B cell (primary cell): ENCODE data around the gene SRRD. TPM values are rescaled to one million over a fixed set of nuclear protein-coding genes. Genes with fewer than 3 reads are reported as not detected.

ENCODE experiments used
- ATAC-seq: fragments of 200-7000 bp; cut with Tn5 transposase; one replicate; pipeline ENCODE4 v1.10.0; 2021; ENCODE audit warnings: low read depth, mild to moderate bottlenecking, moderate number of reproducible peaks, moderate library complexity
- CTCF ChIA-PET: fragments of 350-600 bp; sonication (Branson Sonifier 250); formaldehyde crosslinking; loops from one replicate; lab custom pipeline; 2021; ENCODE audit warnings: antibody characterized with exemption, inconsistent platforms; lab: Charles Lee
- POLR2A ChIA-PET: fragments of 350-600 bp; sonication (Branson Sonifier 250); formaldehyde crosslinking; loops from one replicate; lab custom pipeline; 2021; ENCODE audit warnings: antibody characterized with exemption; lab: Charles Lee
- DNase-seq: peaks from one replicate; pipeline ENCODE4 v3.0.0; 2013
- H2AFZ ChIP-seq: 2 replicates; pipeline ENCODE4 v1.6.1; 2012; ENCODE audit warnings: mild to moderate bottlenecking, low read depth, low read length; ENCODE audit not compliant: insufficient read depth, poor library complexity, severe bottlenecking
- H3K27ac ChIP-seq, 2 donors: 1 replicate in 1 of 2; 2 replicates in 1 of 2; pipeline ENCODE4 v1.5.1; 2012 to 2013; ENCODE audit warnings: low read length in 2 of 2, mild to moderate bottlenecking in 2 of 2, moderate library complexity in 1 of 2
- H3K27me3 ChIP-seq, 4 experiments: fragments of 200-600 bp in 1 of 4; sonication (generic) in 1 of 4; replicated peaks in 1 of 4; 1 replicate in 2 of 4; 2 replicates in 2 of 4; pipeline versions ENCODE4 v1.6.1 to v1.7.0; 2013 to 2016; ENCODE audit warnings: low read length in 3 of 4, mild to moderate bottlenecking in 2 of 4, mixed read lengths in 1 of 4, moderate library complexity in 1 of 4; ENCODE audit not compliant: insufficient read depth in 4 of 4, control insufficient read depth in 3 of 4; ENCODE audit errors: control extremely low read depth in 1 of 4
- H3K36me3 ChIP-seq, 2 experiments: replicated peaks in 1 of 2; 1 replicate in 1 of 2; 2 replicates in 1 of 2; pipeline versions ENCODE4 v1.6.1 to v1.7.1; 2013; ENCODE audit warnings: low read length in 1 of 2; ENCODE audit not compliant: insufficient read depth in 2 of 2, control insufficient read depth in 1 of 2; ENCODE audit errors: control extremely low read depth in 1 of 2, extremely low read depth in 1 of 2
- H3K4me1 ChIP-seq, 2 donors: fragments of 200-600 bp in 1 of 2; sonication (generic) in 1 of 2; 1 replicate in 1 of 2; 2 replicates in 1 of 2; pipeline versions ENCODE4 v1.5.1 to v1.6.1; 2013 to 2017; ENCODE audit warnings: low read length in 2 of 2; ENCODE audit not compliant: control insufficient read depth in 2 of 2, insufficient read depth in 2 of 2
- H3K4me2 ChIP-seq: replicated peaks from 2 replicates; pipeline ENCODE3; 2012; ENCODE audit warnings: mild to moderate bottlenecking, low read depth, low read length; ENCODE audit not compliant: poor library complexity, severe bottlenecking
- H3K4me3 ChIP-seq, 5 experiments: fragments of 200-600 bp in 1 of 5; sonication (generic) in 1 of 5; 1 replicate in 3 of 5; 2 replicates in 2 of 5; pipeline versions ENCODE4 v1.5.1 to v1.7.0; 2011 to 2016; ENCODE audit warnings: low read length in 4 of 5, mild to moderate bottlenecking in 4 of 5, low read depth in 2 of 5, control low read depth in 1 of 5, moderate library complexity in 1 of 5; ENCODE audit not compliant: insufficient read depth in 1 of 5; ENCODE audit errors: control extremely low read depth in 1 of 5, extremely low read depth in 1 of 5
- H3K79me2 ChIP-seq: fragments of 200-600 bp; sonication (generic); one replicate; pipeline ENCODE4 v1.6.0; 2016; ENCODE audit warnings: low read length; ENCODE audit not compliant: control insufficient read depth, insufficient read depth
- H3K9ac ChIP-seq: fragments of 200-600 bp; sonication (generic); 2 replicates; pipeline ENCODE4 v1.6.1; 2017; ENCODE audit warnings: mild to moderate bottlenecking, low read length, moderate library complexity
- H3K9me3 ChIP-seq, 3 donors: one replicate each; pipeline versions ENCODE4 v1.6.1 to v1.7.1; 2013; ENCODE audit warnings: low read length in 2 of 3; ENCODE audit not compliant: control insufficient read depth in 2 of 3, insufficient read depth in 1 of 3; ENCODE audit errors: control extremely low read depth in 1 of 3
- H4K20me1 ChIP-seq: 2 replicates; pipeline ENCODE4 v1.6.0; 2012; ENCODE audit warnings: mild to moderate bottlenecking, low read length; ENCODE audit not compliant: insufficient read depth, control insufficient read depth, poor library complexity, severe bottlenecking
- H3K27ac Mint-ChIP-seq: one replicate; pipeline ENCODE4 v1.8.0; 2021; ENCODE audit warnings: mixed read lengths
- H3K27me3 Mint-ChIP-seq: one replicate; pipeline ENCODE4 v1.8.0; 2021; ENCODE audit warnings: mixed read lengths
- H3K4me1 Mint-ChIP-seq: one replicate; pipeline ENCODE4 v1.8.0; 2021; ENCODE audit warnings: mixed read lengths
- H3K4me3 Mint-ChIP-seq: one replicate; pipeline ENCODE4 v1.8.0; 2021; ENCODE audit warnings: mixed read lengths
- H3K9me3 Mint-ChIP-seq: one replicate; pipeline ENCODE4 v1.8.0; 2022; ENCODE audit warnings: mixed read lengths; ENCODE audit not compliant: insufficient read depth
- EZH2 ChIP-seq: IDR thresholded peaks from 2 replicates; pipeline ENCODE4 v1.6.1; 2012; ENCODE audit warnings: borderline replicate concordance, low read depth, mild to moderate bottlenecking, moderate library complexity, low read length; ENCODE audit not compliant: insufficient read depth, poor library complexity, severe bottlenecking
- WGBS: methylation state at CpG from one replicate; pipeline ENCODE4 v1.1.5; 2013; ENCODE audit warnings: missing lambda C conversion rate; ENCODE audit not compliant: insufficient coverage; 5-methylcytosine and 5-hydroxymethylcytosine counted together
- intact Hi-C: fragments of 100-400 bp; cut with micrococcal nuclease; formaldehyde crosslinking; loops from one replicate; pipeline ENCODE4 v1.10.0; 2022
- polyA plus RNA-seq: library from polyadenylated mRNA; depleted of rRNA; stranded (reverse); fragments of >200 nt; gene quantifications from 2 replicates; pipeline ENCODE4 v1.2.3, GENCODE V29; 2012
- total RNA-seq, 2 donors: library from RNA; stranded (reverse); fragments of 120-200 nt in 1 of 2; gene quantifications; 1 replicate in 1 of 2; 2 replicates in 1 of 2; pipeline versions ENCODE4 v1.2.3 to v1.2.4, GENCODE V29; 2013 to 2022
- TF ChIP-seq, protein P1 (sequence below): fragments of 200-600 bp; IDR thresholded peaks from one replicate; pipeline ENCODE4 v1.8.0; 2022; ENCODE audit warnings: antibody characterized with exemption, mild to moderate bottlenecking

The SRRD gene
- total and polyA plus RNA-seq, 2 donors (not counting 1 experiment from before 2014, with no cell fraction given), result 7.8 to 19.2 TPM

GRCh38 chr22:26536762-26537134 is 53.1 kb downstream of the SRRD start:
- Histone ChIP-seq H4K20me1 (no peaks in the 10 kb centered on the region), H3K4me1 (peaks cover 32 to 44% of the 10 kb centered on the region in 2 donors), H3K9me3 (peaks cover 0 to 3% (median 0%) of the 10 kb centered on the region in 3 donors), H3K4me3 (no peak overlapping the region), H3K36me3 (peaks cover 0 to 22% of the 10 kb centered on the region in 2 experiments), H2AFZ (no peak overlapping the region), H3K9ac (no peak overlapping the region), H3K27ac (peak overlapping the region; percentile 81 to 90), H3K27me3 (no peaks in the 10 kb centered on the region), H3K4me2 (no peak overlapping the region), H3K79me2 (peaks cover 5% of the 10 kb centered on the region)
- H3K9me3 Mint-ChIP-seq, result no peaks in the 10 kb centered on the region
- H3K27me3 Mint-ChIP-seq, result no peaks in the 10 kb centered on the region
- intact Hi-C loops, result loop anchor here (5.0 kb wide), 2 partner anchors 41 to 56 kb away; partner anchors contain the start of gene TPST2
- no peak for DNase-seq
- peak overlapping the region; percentile 94 for H3K27ac Mint-ChIP-seq
- peaks cover 44% of the 10 kb centered on the region for H3K4me1 Mint-ChIP-seq
- CTCF ChIA-PET, result interaction anchor here (3.3 kb wide), 1 partner anchor 34 kb away, joined by 13 read pairs; no protein-coding TSS in a partner anchor
- POLR2A ChIA-PET, result no interaction called here
- no CpG with 5 or more reads among the region's 3 CpGs for WGBS
- TF ChIP-seq EZH2, result no peak
- TF ChIP-seq, protein P1, sequence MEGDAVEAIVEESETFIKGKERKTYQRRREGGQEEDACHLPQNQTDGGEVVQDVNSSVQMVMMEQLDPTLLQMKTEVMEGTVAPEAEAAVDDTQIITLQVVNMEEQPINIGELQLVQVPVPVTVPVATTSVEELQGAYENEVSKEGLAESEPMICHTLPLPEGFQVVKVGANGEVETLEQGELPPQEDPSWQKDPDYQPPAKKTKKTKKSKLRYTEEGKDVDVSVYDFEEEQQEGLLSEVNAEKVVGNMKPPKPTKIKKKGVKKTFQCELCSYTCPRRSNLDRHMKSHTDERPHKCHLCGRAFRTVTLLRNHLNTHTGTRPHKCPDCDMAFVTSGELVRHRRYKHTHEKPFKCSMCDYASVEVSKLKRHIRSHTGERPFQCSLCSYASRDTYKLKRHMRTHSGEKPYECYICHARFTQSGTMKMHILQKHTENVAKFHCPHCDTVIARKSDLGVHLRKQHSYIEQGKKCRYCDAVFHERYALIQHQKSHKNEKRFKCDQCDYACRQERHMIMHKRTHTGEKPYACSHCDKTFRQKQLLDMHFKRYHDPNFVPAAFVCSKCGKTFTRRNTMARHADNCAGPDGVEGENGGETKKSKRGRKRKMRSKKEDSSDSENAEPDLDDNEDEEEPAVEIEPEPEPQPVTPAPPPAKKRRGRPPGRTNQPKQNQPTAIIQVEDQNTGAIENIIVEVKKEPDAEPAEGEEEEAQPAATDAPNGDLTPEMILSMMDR, result no peak
- no peak overlapping the region for H3K4me3 Mint-ChIP-seq
- no peak for ATAC-seq

DNA sequence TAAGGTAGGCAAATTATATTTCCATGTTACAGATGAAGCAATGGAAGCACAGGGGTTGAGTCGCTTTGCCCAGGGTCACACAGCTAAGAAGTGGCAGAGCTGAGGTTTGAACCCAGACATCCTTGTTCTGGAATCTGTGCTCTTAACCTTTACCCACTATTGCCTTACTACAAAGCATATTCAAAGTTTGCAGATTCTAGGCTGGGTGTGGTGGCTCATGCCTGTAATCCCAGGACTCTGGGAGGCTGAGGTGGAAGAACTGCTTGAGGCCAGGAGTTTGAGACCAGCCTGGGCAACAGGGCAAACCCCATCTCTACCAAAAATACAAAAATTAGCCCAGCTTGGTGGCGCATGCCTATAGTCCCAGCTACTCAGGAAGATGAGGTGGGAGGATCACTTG is 56.4 kb downstream of the SRRD start:
- no peaks in the 10 kb centered on the region for H3K27me3 Mint-ChIP-seq
- H2AFZ ChIP-seq, result no peak overlapping the region
- WGBS, result no CpG with 5 or more reads among the region's 2 CpGs
- H3K27ac ChIP-seq, result no peak overlapping the region
- peaks cover 40% of the 10 kb centered on the region for H3K4me1 Mint-ChIP-seq
- POLR2A ChIA-PET, result no interaction called here
- peaks cover 5% of the 10 kb centered on the region for H3K79me2 ChIP-seq
- peaks cover 0 to 20% of the 10 kb centered on the region in 2 experiments for H3K36me3 ChIP-seq
- intact Hi-C loops, result no loop called here
- H4K20me1 ChIP-seq, result no peaks in the 10 kb centered on the region
- no peak overlapping the region for H3K4me3 ChIP-seq
- no peak overlapping the region for H3K4me2 ChIP-seq
- CTCF ChIA-PET, result interaction anchor here (0.7 kb wide), 1 partner anchor 120 kb away, joined by 3 read pairs; no protein-coding TSS in a partner anchor
- no peak overlapping the region for H3K9ac ChIP-seq
- no peak for ATAC-seq
- H3K4me3 Mint-ChIP-seq, result no peak overlapping the region
- peaks cover 0 to 3% (median 0%) of the 10 kb centered on the region in 3 donors for H3K9me3 ChIP-seq
- peaks cover 22 to 39% of the 10 kb centered on the region in 2 donors for H3K4me1 ChIP-seq
- H3K27me3 ChIP-seq, result no peaks in the 10 kb centered on the region
- H3K9me3 Mint-ChIP-seq, result no peaks in the 10 kb centered on the region
- no peak overlapping the region for H3K27ac Mint-ChIP-seq
- DNase-seq, result no peak
- TF ChIP-seq EZH2, result no peak
- TF ChIP-seq, protein P1, result no peak
